Adrenal gland (tissue), 12 donors: ENCODE results near the gene ZFAND6. TPM values are rescaled to one million over a fixed set of nuclear protein-coding genes. Genes with fewer than 3 reads are reported as not detected.
A peak's percentile ranks its signal among the peaks of the same experiment; 100 is the strongest.

Experiments
- DNase-seq, 7 donors: peaks; one replicate each; pipeline ENCODE4 v3.0.0-alpha.2; 2019 to 2020
- H3K27ac ChIP-seq, 5 donors: fragments of 200-600 bp; sonication (generic) in 4 of 5; 1 replicate in 3 of 5; 2 replicates in 2 of 5; pipeline versions ENCODE4 v1.5.1 to v1.8.0; 2016 to 2020; ENCODE audit warnings: mild to moderate bottlenecking in 1 of 5
- H3K27me3 ChIP-seq: fragments of 200-600 bp; 2 replicates; pipeline ENCODE4 v1.8.0; 2021
- H3K36me3 ChIP-seq, 2 donors: fragments of 200-600 bp; replicated peaks in 1 of 2; 1 replicate in 1 of 2; 2 replicates in 1 of 2; pipeline versions ENCODE4 v1.5.1 to v1.8.0; 2018 to 2022
- H3K4me1 ChIP-seq, 2 donors: fragments of 200-600 bp; replicated peaks in 1 of 2; 1 replicate in 1 of 2; 2 replicates in 1 of 2; pipeline versions ENCODE4 v1.5.1 to v1.8.0; 2018 to 2021
- H3K4me3 ChIP-seq, 4 donors: fragments of 200-600 bp; sonication (generic) in 3 of 4; one replicate each; pipeline ENCODE4 v1.5.1; 2016 to 2018
- H3K9me3 ChIP-seq, 3 donors: fragments of 200-600 bp; sonication (generic) in 1 of 3; replicated peaks in 1 of 3; 1 replicate in 2 of 3; 2 replicates in 1 of 3; pipeline versions ENCODE4 v1.5.1 to v1.8.0; 2016 to 2021
- POLR2A ChIP-seq, 2 donors: fragments of 450-650 bp; IDR thresholded peaks; one replicate each; pipeline ENCODE4 v1.6.1; 2017; ENCODE audit warnings: antibody characterized with exemption in 2 of 2, mild to moderate bottlenecking in 2 of 2, moderate library complexity in 1 of 2
- WGBS, 4 donors: extraction: QIAGEN DNeasy Blood & Tissue Kit in 2 of 4; methylation state at CpG; one replicate each; pipeline versions ENCODE4 v1.1.5 to v1.1.7; 2013 to 2017; 5-methylcytosine and 5-hydroxymethylcytosine counted together
- intact Hi-C, 2 donors: fragments of 100-400 bp; cut with DNase I; formaldehyde crosslinking; loops; one replicate each; pipeline versions ENCODE4 v1.14.1 to v1.15.0; 2022 to 2023
- polyA plus RNA-seq, 3 donors: library from polyadenylated mRNA; stranded (reverse); fragments of 200-250 nt in 2 of 3; fragments of 350-450 nt in 1 of 3; fragmentation: Illumina TruSeq in 1 of 3; extraction: RNeasy Lipid Tissue Mini Kit (QIAGEN cat#74804) in 1 of 3; gene quantifications; one replicate each; pipeline ENCODE4 v1.2.3, GENCODE V29; 2013 to 2014
- total RNA-seq, 9 donors: library from RNA; depleted of rRNA in 4 of 9; stranded (reverse); fragments of >200 nt in 4 of 9; fragments of 120-200 nt in 1 of 9; fragmentation: NEBNext Ultra II Directional in 1 of 9; extraction: Animal tissue kit (Norgen Biotek cat#: 25700) in 1 of 9; gene quantifications; one replicate each; pipeline versions ENCODE4 v1.1.0 to v1.2.4, GENCODE V29; 2013 to 2023
- TF ChIP-seq, protein P1 (sequence below), 6 experiments: fragments of 450-650 bp in 4 of 6; fragments of 200-600 bp in 2 of 6; sonication (generic) in 1 of 6; IDR thresholded peaks; 1 replicate in 5 of 6; 2 replicates in 1 of 6; pipeline versions ENCODE4 v1.5.1 to v1.8.0; 2016 to 2021; ENCODE audit warnings: antibody characterized with exemption in 6 of 6, mild to moderate bottlenecking in 2 of 6, moderate library complexity in 1 of 6
- donor health status: healthy with polysubstance abuse.
- donor health status: Bipolar disorder and iron deficiency.
- donor health status: DM: yes; HTN: yes; CAD: no.
- donor health status: DM: no; HTN: no; CAD: no.
- donor health status: DM: no; HTN: no; CAD: no.
- donor health status: DM: yes; HTN: yes; CAD: no.

Gene ZFAND6
- total and polyA plus RNA-seq, 12 donors, result 46.5 to 197 (median 105) TPM

DNA sequence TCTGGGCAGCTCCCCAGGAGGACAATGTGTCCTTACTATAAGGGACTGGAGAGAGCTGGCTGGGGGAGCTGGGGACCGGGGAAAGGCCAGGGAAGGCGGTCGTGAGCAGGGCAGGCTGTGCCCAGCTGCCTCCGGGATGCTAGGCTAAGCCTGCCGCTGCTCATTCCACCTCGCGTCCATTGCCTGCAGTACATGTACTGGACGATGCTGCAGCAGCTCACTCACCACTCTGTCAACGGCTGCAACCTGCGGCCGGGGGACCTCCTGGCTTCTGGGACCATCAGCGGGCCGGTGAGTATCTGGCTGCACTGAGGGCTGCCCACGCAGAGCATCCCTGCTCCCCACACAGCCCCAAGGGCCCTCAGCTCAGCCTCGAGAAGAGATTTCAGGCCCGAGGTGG is 120.5 kb downstream of the ZFAND6 start:
- TF ChIP-seq, protein P1, sequence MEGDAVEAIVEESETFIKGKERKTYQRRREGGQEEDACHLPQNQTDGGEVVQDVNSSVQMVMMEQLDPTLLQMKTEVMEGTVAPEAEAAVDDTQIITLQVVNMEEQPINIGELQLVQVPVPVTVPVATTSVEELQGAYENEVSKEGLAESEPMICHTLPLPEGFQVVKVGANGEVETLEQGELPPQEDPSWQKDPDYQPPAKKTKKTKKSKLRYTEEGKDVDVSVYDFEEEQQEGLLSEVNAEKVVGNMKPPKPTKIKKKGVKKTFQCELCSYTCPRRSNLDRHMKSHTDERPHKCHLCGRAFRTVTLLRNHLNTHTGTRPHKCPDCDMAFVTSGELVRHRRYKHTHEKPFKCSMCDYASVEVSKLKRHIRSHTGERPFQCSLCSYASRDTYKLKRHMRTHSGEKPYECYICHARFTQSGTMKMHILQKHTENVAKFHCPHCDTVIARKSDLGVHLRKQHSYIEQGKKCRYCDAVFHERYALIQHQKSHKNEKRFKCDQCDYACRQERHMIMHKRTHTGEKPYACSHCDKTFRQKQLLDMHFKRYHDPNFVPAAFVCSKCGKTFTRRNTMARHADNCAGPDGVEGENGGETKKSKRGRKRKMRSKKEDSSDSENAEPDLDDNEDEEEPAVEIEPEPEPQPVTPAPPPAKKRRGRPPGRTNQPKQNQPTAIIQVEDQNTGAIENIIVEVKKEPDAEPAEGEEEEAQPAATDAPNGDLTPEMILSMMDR (IDR thresholded peaks at IDR 0.05), result no peak
- no peak for TF ChIP-seq POLR2A (IDR thresholded peaks at IDR 0.05)
- Histone ChIP-seq H3K27me3 (no peaks in the 10 kb centered on the region), H3K4me3 (no peak overlapping the region), H3K27ac (peak overlapping the region in 4 of 5 donors; percentile 62 to 86 (median 82)), H3K4me1 (peaks cover 17 to 47% of the 10 kb centered on the region in 2 donors), H3K36me3 (peaks cover 0 to 49% of the 10 kb centered on the region in 2 donors), H3K9me3 (no peaks in the 10 kb centered on the region)
- DNase-seq, result no peak
- intact Hi-C loops, result loop anchor here in 1 of 2 donors (10.0 kb wide), 1 partner anchor 115 kb away; no protein-coding TSS in a partner anchor
- WGBS, 4 donors, result 94 to 96% (median 95%) methylated on average over 5 to 16 of the region's 16 CpGs

DNA sequence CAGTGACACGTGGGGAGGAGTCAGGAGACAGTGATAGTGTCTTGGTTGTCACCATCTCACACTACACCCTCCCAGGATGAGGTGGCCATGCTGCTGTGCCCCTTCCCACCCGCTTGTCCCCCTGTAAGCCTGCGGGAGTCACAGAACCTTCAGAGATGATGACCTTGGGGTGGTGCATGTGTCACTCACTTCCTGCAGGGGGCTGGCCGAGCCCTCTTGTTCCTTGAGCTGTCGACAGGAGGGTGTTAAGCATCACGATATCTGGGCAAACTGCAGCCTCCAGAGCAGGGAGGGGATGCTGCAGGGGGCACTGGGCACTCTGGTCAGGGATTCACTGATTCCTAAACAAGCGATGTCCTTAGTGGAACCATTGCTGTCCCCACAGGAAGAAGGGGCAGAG is 121.0 kb downstream of the ZFAND6 start:
- H3K4me3 ChIP-seq, result no peak overlapping the region
- H3K4me1 ChIP-seq, result peaks cover 17 to 47% of the 10 kb centered on the region in 2 donors
- H3K27ac ChIP-seq, result peak overlapping the region in 3 of 5 donors; percentile 80 to 86 (median 84)
- intact Hi-C loops, result no loop called here
- no peaks in the 10 kb centered on the region for H3K9me3 ChIP-seq
- no peaks in the 10 kb centered on the region for H3K27me3 ChIP-seq
- no peak for TF ChIP-seq POLR2A (IDR thresholded peaks at IDR 0.05)
- TF ChIP-seq, protein P1 (IDR thresholded peaks at IDR 0.05), result no peak
- no peak for DNase-seq
- WGBS, 4 donors, result 58 to 81% (median 61%) methylated on average over 5 to 7 of the region's 7 CpGs
- H3K36me3 ChIP-seq, result peaks cover 0 to 43% of the 10 kb centered on the region in 2 donors

DNA sequence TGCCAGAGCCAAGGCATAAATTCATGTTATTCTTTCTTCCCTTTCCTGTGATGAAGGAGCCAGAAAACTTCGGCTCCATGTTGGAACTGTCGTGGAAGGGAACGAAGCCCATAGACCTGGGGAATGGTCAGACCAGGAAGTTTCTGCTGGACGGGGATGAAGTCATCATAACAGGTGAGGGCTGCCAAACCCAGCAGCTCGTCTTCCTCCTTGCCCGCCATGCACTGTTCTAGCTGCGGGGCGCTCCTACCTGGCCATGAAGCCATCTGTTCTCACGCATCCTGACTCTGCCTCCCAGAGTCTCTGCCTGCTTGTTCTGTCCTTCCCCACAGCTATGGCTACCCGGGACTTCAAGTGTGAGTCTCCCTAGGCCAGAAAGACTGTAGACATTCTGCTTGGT is 121.5 kb downstream of the ZFAND6 start:
- WGBS, 4 donors, result 91 to 96% (median 93%) methylated on average over 10 of the region's 10 CpGs
- intact Hi-C loops, result no loop called here
- Histone ChIP-seq H3K27ac (peak overlapping the region in 1 of 5 donors; percentile 86), H3K4me3 (no peak overlapping the region), H3K27me3 (no peaks in the 10 kb centered on the region), H3K4me1 (peaks cover 17 to 47% of the 10 kb centered on the region in 2 donors), H3K36me3 (peaks cover 0 to 41% of the 10 kb centered on the region in 2 donors), H3K9me3 (no peaks in the 10 kb centered on the region)
- no peak for TF ChIP-seq POLR2A (IDR thresholded peaks at IDR 0.05)
- TF ChIP-seq, protein P1 (IDR thresholded peaks at IDR 0.05), result no peak
- no peak for DNase-seq

DNA sequence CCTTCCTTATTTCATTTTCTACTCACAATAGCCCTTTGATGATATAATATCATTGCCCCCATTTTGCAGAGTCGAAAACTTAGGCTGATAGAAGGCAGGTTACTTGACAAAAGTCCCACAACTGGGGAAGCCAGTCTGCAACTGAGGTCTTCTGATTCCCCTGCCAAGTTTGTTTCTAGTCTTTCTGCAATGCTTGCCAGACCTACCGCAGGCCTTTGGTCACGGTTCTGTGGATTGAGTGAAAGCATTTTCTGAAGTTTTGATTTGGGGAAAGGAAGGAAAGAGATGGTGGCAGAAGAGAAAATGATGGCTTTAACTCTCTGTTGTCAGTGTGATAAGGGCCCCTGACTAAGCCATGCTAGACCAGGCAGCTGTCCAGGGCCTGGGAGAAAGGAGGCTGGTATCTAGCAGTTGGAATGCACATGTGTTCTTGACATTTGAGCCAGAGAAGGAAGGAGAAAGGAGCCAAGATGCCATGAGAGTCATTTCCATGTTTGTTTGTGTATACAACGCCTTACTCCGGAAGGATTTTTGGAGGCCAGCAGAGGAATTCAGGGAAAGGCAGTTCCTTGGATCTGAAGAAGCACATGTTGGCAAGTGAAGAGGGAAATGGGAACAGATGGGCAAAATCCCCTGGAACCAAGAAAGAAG is 123.3 kb downstream of the ZFAND6 start:
- H3K4me1 ChIP-seq, result peaks cover 17 to 47% of the 10 kb centered on the region in 2 donors
- peaks cover 0 to 51% of the 10 kb centered on the region in 2 donors for H3K36me3 ChIP-seq
- peak overlapping the region in 3 of 5 donors; percentile 7 to 36 (median 21) for H3K27ac ChIP-seq
- no peaks in the 10 kb centered on the region for H3K27me3 ChIP-seq
- no peak overlapping the region for H3K4me3 ChIP-seq
- H3K9me3 ChIP-seq, result no peaks in the 10 kb centered on the region
- 29 to 40% (median 38%) methylated on average over 5 of the region's 5 CpGs for WGBS, 4 donors
- intact Hi-C loops, result no loop called here
- peak in 6 of 7 donors; percentile 64 to 81 (median 78) for DNase-seq
- TF ChIP-seq POLR2A (IDR thresholded peaks at IDR 0.05), result no peak
- TF ChIP-seq, protein P1 (IDR thresholded peaks at IDR 0.05), result no peak
